Measurements from ENCODE around the gene PI4K2A. TPM values are rescaled to one million over a fixed set of nuclear protein-coding genes. Genes with fewer than 3 reads are reported as not detected.

The PI4K2A gene
- total and polyA plus RNA-seq, 2 experiments from 2014 or later = 16.6 to 28.7 TPM

DNA sequence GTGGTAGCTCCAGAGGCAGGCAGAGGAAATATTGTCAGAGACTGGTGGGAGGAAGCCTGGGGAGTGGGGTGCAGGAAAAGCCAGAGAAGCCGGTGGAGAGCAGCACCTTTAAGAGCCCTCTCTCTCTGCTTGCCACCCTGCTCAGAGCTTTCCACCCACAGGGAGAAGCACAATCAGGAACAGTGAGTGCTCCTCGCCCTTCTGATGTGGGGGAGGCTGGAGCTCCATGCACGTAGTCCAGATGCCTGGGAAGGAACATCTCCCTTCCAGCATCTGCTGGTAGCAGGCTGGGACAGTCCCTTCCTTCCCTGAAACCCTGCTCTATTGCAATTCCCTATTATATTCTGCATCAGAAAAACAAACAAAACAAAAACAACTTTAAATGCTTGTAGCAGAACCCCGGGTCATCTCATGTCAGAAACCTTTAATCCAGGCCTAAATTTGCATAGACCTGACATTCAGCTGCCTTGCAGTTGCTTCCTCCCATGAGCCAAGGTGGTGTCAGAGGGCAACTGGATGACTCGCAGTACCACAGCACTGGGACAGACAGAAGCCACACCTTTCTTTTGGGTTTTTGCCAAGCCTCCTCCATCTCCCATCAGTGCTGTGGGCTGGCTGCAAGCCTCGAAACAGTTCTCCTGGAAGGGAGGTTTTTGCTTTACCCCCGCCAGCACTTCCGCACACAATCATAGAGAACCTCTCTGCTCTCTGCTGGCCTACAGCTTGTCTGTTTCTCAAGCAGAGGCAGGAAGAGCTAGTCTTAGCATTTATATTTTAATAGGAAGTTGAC is 33.5 kb downstream of the PI4K2A start:
- H3K36me3 ChIP-seq (ENCODE audit: low read depth) = peaks cover 74% of the 10 kb centered on the region; the same call in 1 of the 2 replicates
- no peaks in the 10 kb centered on the region for H4K20me1 ChIP-seq (ENCODE audit: insufficient read depth)
- in situ Hi-C loops (cut with MboI) = no loop called here
- no peak overlapping the region for H2AFZ ChIP-seq
- no peak overlapping the region for H3K9ac ChIP-seq
- TF ChIP-seq EZH2 (IDR thresholded peaks at IDR 0.05; ENCODE audit: insufficient read depth, poor library complexity, severe bottlenecking) (no peak), EZH2phosphoT487 (IDR thresholded peaks at IDR 0.05; ENCODE audit: insufficient read depth, low read depth) (no peak)
- H3K27ac ChIP-seq = peak overlapping the region; percentile 23
- no peaks in the 10 kb centered on the region for H3K9me2 ChIP-seq (ENCODE audit: insufficient read depth)
- 73 to 76% methylated on average over 8 of the region's 8 CpGs for WGBS, 2 experiments (ENCODE audit: low coverage in 1 of 2, low lambda C conversion rate in 2 of 2, missing lambda C conversion rate in 2 of 2)
- H3K4me2 ChIP-seq (ENCODE audit: unreplicated experiment) = no peak overlapping the region
- no peaks in the 10 kb centered on the region for H3K27me3 ChIP-seq (replicated peaks; ENCODE audit: insufficient read depth)
- no peaks in the 10 kb centered on the region for H3K4me1 ChIP-seq (ENCODE audit: insufficient read depth)
- no peaks in the 10 kb centered on the region for H3K9me3 ChIP-seq (ENCODE audit: low read depth)
- H3F3A ChIP-seq (ENCODE audit: insufficient read depth) = peaks cover 48% of the 10 kb centered on the region
- peak; percentile 78 for DNase-seq
- no peak overlapping the region for H3K4me3 ChIP-seq
- peaks cover 11% of the 10 kb centered on the region for H3K79me2 ChIP-seq (ENCODE audit: insufficient read depth)

DNA sequence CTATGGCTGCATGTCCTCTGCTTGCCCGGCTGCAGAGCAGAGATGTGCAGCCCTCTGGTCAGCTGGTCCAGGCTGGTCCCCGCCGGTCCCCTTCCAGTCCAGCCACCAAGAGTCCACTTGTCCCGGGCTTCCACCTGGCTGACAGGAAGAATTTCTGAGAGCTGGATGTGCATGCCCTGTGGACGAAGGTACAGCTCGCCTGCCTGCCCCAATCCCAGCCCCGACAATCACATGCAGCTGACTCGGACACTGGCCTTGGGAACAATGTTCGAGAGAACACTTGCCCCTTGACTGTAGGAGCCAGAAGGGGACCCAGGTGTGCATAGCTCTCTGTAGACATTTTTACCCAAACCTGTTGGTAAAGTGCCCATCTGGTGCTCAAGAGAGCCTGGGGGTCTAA is 34.8 kb downstream of the PI4K2A start:
- in situ Hi-C loops (cut with MboI) = no loop called here
- Histone ChIP-seq H3K9me2 (ENCODE audit: insufficient read depth) (no peaks in the 10 kb centered on the region), H3K9me3 (ENCODE audit: low read depth) (no peaks in the 10 kb centered on the region), H3F3A (ENCODE audit: insufficient read depth) (peaks cover 50% of the 10 kb centered on the region), H3K27ac (no peak overlapping the region), H3K79me2 (ENCODE audit: insufficient read depth) (peaks cover 22% of the 10 kb centered on the region), H3K4me2 (ENCODE audit: unreplicated experiment) (no peak overlapping the region), H3K27me3 (replicated peaks; ENCODE audit: insufficient read depth) (no peaks in the 10 kb centered on the region), H3K4me3 (no peak overlapping the region), H4K20me1 (ENCODE audit: insufficient read depth) (no peaks in the 10 kb centered on the region), H2AFZ (no peak overlapping the region), H3K9ac (no peak overlapping the region), H3K36me3 (ENCODE audit: low read depth) (peaks cover 68% of the 10 kb centered on the region; the same call in 1 of the 2 replicates), H3K4me1 (ENCODE audit: insufficient read depth) (no peaks in the 10 kb centered on the region)
- no peak for DNase-seq
- TF ChIP-seq EZH2phosphoT487 (IDR thresholded peaks at IDR 0.05; ENCODE audit: insufficient read depth, low read depth) (no peak), EZH2 (IDR thresholded peaks at IDR 0.05; ENCODE audit: insufficient read depth, poor library complexity, severe bottlenecking) (no peak)
- 83 to 84% methylated on average over 9 of the region's 9 CpGs for WGBS, 2 experiments (ENCODE audit: low coverage in 1 of 2, low lambda C conversion rate in 2 of 2, missing lambda C conversion rate in 2 of 2)

DNA sequence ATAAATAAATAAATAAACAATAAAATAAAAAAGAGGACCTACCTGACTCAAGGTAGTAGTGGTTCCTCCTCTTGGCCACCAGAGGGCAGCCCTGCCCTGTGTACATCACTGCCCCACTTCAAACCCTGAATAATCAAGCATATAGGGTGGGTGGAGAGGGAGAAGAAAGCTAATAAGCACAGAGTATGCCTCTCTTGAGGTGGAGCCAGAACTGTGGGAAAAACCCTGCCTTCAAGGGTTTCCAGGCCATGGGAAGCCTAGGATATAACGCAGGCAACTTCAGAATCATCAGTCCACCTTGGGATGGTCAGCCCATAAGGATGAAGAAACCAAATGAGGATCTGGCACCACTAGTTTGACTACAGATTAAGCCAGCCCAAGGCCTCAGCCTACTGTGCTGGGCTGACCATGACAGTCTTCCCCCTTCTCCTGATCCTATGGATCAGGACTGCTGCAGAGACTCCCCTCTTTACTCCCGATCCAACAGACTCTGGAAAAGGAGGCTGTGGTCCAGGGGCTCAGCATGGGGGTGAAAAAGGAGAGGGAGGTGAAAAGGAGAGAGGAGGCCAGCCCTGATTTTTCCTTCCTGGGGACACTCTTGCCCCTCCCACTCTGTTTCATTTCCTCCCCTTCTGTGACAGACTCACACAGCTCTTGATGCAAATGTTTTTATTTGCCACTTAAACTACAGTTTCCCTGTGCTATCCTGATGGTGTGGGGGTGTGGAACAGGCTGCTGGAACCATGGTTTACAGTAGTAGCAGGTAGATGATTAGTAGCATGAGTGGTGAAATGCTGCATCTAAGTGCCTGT is 36.5 kb downstream of the PI4K2A start:
- Histone ChIP-seq H3K79me2 (ENCODE audit: insufficient read depth) (peaks cover 39% of the 10 kb centered on the region), H3K27me3 (replicated peaks; ENCODE audit: insufficient read depth) (no peaks in the 10 kb centered on the region), H3K9me3 (ENCODE audit: low read depth) (no peaks in the 10 kb centered on the region), H3K4me2 (ENCODE audit: unreplicated experiment) (no peak overlapping the region), H2AFZ (no peak overlapping the region), H3K27ac (no peak overlapping the region), H4K20me1 (ENCODE audit: insufficient read depth) (no peaks in the 10 kb centered on the region), H3K36me3 (ENCODE audit: low read depth) (peaks cover 55% of the 10 kb centered on the region; the same call in 1 of the 2 replicates), H3K4me1 (ENCODE audit: insufficient read depth) (0 out of 2 replicates have a peak, but pooled peaks cover under 1% of the 10 kb centered on the region), H3K4me3 (no peak overlapping the region), H3K9ac (no peak overlapping the region), H3F3A (ENCODE audit: insufficient read depth) (peaks cover 49% of the 10 kb centered on the region), H3K9me2 (ENCODE audit: insufficient read depth) (no peaks in the 10 kb centered on the region)
- no peak for TF ChIP-seq EZH2phosphoT487 (IDR thresholded peaks at IDR 0.05; ENCODE audit: insufficient read depth, low read depth)
- TF ChIP-seq EZH2 (IDR thresholded peaks at IDR 0.05; ENCODE audit: insufficient read depth, poor library complexity, severe bottlenecking) = no peak
- WGBS, 2 experiments (ENCODE audit: low coverage in 1 of 2, low lambda C conversion rate in 2 of 2, missing lambda C conversion rate in 2 of 2) = 94 to 100% methylated on average over 2 of the region's 2 CpGs
- in situ Hi-C loops (cut with MboI) = no loop called here
- DNase-seq = peak; percentile 69

DNA sequence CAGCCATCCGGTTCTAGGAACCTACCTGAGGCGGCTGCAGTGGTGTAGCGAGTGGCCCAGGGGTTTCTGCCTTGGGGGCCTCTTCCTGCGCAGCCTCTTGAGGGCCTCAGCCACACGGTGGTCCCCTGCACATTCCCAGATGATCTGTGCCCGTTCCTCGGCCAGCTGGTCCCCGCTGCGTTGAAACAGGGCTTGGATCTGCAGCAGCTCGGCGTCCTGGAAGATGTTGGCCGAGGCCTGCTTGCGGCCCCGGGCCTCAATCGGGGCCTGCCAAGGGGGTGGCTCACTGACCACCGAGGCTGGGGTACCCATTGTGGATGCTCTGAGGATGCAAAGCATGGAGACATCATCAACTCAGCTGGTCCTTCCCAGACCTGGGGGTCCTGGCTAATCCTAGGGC is 39.1 kb downstream of the PI4K2A start:
- H3K36me3 ChIP-seq (ENCODE audit: low read depth) = peaks cover 33% of the 10 kb centered on the region; the same call in 1 of the 2 replicates
- in situ Hi-C loops (cut with MboI) = no loop called here
- peaks cover 65% of the 10 kb centered on the region for H3K79me2 ChIP-seq (ENCODE audit: insufficient read depth)
- no peak overlapping the region for H3K4me3 ChIP-seq
- no peak overlapping the region for H3K27ac ChIP-seq
- no peaks in the 10 kb centered on the region for H3K9me2 ChIP-seq (ENCODE audit: insufficient read depth)
- H3K4me1 ChIP-seq (ENCODE audit: insufficient read depth) = peaks cover 26% of the 10 kb centered on the region
- H3K27me3 ChIP-seq (replicated peaks; ENCODE audit: insufficient read depth) = no peaks in the 10 kb centered on the region
- WGBS, 2 experiments (ENCODE audit: low coverage in 1 of 2, low lambda C conversion rate in 2 of 2, missing lambda C conversion rate in 2 of 2) = 81 to 83% methylated on average over 15 to 16 of the region's 16 CpGs
- no peaks in the 10 kb centered on the region for H3K9me3 ChIP-seq (ENCODE audit: low read depth)
- H3K4me2 ChIP-seq (ENCODE audit: unreplicated experiment) = no peak overlapping the region
- DNase-seq = no peak
- TF ChIP-seq EZH2 (IDR thresholded peaks at IDR 0.05; ENCODE audit: insufficient read depth, poor library complexity, severe bottlenecking) = no peak
- H3F3A ChIP-seq (ENCODE audit: insufficient read depth) = peaks cover 52% of the 10 kb centered on the region
- H2AFZ ChIP-seq = no peak overlapping the region
- H3K9ac ChIP-seq = no peak overlapping the region
- no peaks in the 10 kb centered on the region for H4K20me1 ChIP-seq (ENCODE audit: insufficient read depth)
